ENCODE results near the gene RBP7.
"Not testable (repeated sequence)": the region's sequence is repeated elsewhere in the genome, so short reads cannot be mapped to it uniquely, and the experiment has no call there.

DNA sequence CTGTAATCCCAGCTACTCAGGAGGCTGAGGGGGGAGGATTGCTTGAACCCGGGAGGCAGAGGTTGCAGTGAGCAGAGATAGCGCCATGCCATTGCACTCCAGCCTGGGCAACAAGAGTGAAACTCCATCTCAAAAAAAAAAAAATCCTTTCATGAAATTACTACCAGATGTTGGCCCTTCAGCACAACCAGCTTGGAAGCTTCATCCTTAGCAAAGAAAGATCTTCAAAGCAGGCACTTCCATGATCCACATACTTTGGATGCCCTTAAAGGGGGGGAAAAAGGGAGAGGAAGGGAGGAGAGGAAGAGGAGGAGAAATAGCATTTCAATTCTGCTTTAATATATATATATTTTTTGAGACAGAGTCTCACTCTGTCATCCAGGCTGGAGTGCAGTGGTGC is 23.6 kb downstream of the RBP7 start:
- TF ChIP-seq CTCF (conservative IDR thresholded peaks at IDR 0.05; ENCODE audit: low read depth, low read length); EZH2 (IDR thresholded peaks at IDR 0.05; ENCODE audit: low read length, unreplicated experiment); EZH2phosphoT487 (IDR thresholded peaks at IDR 0.05; ENCODE audit: borderline replicate concordance, low read length): not testable (repeated sequence)
